ENCODE results near the gene ACBD4. TPM values are rescaled to one million over a fixed set of nuclear protein-coding genes. Genes with fewer than 3 reads are reported as not detected.
A peak's percentile ranks its signal among the peaks of the same experiment; 100 is the strongest.

ACBD4 gene
- total and polyA plus RNA-seq, 2 experiments from 2014 or later = 2.1 to 4.3 TPM

DNA sequence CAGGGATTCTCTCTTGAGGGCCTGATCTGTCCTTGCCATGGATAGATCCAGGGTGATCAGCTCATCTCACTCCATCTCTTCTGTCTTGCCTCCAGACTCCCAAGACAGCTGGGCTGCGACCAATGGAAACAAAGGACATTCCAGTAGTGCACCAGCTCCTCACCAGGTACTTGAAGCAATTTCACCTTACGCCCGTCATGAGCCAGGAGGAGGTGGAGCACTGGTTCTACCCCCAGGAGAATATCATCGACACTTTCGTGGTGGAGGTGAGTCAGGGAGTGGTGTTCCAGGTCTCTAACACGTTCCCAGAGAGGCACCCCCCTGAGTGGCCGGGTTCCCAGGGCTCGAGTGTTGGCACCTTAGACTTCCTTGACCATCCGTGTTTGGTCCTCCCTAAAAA lies 32.6 kb upstream of the ACBD4 start:
- Histone ChIP-seq H2AFZ (no peak overlapping the region), H3K79me2 (ENCODE audit: insufficient read depth) (peaks cover 1% of the 10 kb centered on the region), H3K9me2 (ENCODE audit: insufficient read depth) (no peaks in the 10 kb centered on the region), H3F3A (ENCODE audit: insufficient read depth) (no peaks in the 10 kb centered on the region), H3K4me3 (no peak overlapping the region), H3K27ac (0 out of 2 replicates have a peak overlapping the region, but pooled peaks have one; percentile 44), H3K9me3 (ENCODE audit: low read depth) (no peaks in the 10 kb centered on the region), H3K4me2 (ENCODE audit: unreplicated experiment) (no peak overlapping the region), H4K20me1 (ENCODE audit: insufficient read depth) (no peaks in the 10 kb centered on the region; the same call in 1 of the 2 replicates), H3K4me1 (ENCODE audit: insufficient read depth) (peaks cover 14% of the 10 kb centered on the region; the same call in 1 of the 2 replicates), H3K9ac (no peak overlapping the region), H3K27me3 (replicated peaks; ENCODE audit: insufficient read depth) (no peaks in the 10 kb centered on the region), H3K36me3 (ENCODE audit: low read depth) (peaks cover 31% of the 10 kb centered on the region)
- in situ Hi-C loops (cut with MboI) = no loop called here
- TF ChIP-seq EZH2 (IDR thresholded peaks at IDR 0.05; ENCODE audit: insufficient read depth, poor library complexity, severe bottlenecking) = no peak
- TF ChIP-seq EZH2phosphoT487 (IDR thresholded peaks at IDR 0.05; ENCODE audit: insufficient read depth, low read depth) = no peak
- 90 to 96% methylated on average over 9 of the region's 9 CpGs for WGBS, 2 experiments (ENCODE audit: low coverage in 1 of 2, low lambda C conversion rate in 2 of 2, missing lambda C conversion rate in 2 of 2)
- DNase-seq = no peak

DNA sequence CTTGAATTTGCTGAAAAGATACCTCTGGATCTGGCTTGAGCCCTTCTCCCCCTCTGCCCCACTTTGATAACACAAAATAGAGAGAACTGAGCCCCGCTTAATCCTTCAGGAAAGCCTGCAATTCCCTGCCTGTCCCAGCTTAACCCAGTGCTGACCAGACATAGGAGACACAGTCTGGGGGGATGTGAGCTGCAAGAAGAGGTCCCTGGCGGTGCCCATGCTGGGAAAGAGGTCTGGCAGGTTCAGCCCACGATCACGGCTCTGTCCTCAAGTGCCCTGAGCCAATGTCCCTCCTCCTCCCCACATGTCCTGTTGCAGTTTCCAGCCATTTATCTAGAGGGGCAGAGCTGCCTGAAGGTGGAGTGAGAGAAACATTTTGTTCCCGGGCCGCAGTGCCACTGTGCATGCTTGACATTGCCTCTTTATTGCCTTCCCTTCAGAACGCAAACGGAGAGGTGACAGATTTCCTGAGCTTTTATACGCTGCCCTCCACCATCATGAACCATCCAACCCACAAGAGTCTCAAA lies 32.2 kb upstream of the ACBD4 start:
- no peak for DNase-seq
- Histone ChIP-seq H2AFZ (no peak overlapping the region), H3K4me3 (no peak overlapping the region), H3K4me2 (ENCODE audit: unreplicated experiment) (no peak overlapping the region), H3K27ac (no peak overlapping the region), H4K20me1 (ENCODE audit: insufficient read depth) (no peaks in the 10 kb centered on the region; the same call in 1 of the 2 replicates), H3K36me3 (ENCODE audit: low read depth) (peaks cover 31% of the 10 kb centered on the region), H3K9me2 (ENCODE audit: insufficient read depth) (no peaks in the 10 kb centered on the region), H3K9ac (no peak overlapping the region), H3K9me3 (ENCODE audit: low read depth) (no peaks in the 10 kb centered on the region), H3K4me1 (ENCODE audit: insufficient read depth) (peaks cover 14% of the 10 kb centered on the region; the same call in 1 of the 2 replicates), H3K27me3 (replicated peaks; ENCODE audit: insufficient read depth) (no peaks in the 10 kb centered on the region), H3K79me2 (ENCODE audit: insufficient read depth) (no peaks in the 10 kb centered on the region; the same call in 1 of the 2 replicates), H3F3A (ENCODE audit: insufficient read depth) (0 out of 2 replicates have a peak, but pooled peaks cover under 1% of the 10 kb centered on the region)
- in situ Hi-C loops (cut with MboI) = no loop called here
- TF ChIP-seq EZH2phosphoT487 (IDR thresholded peaks at IDR 0.05; ENCODE audit: insufficient read depth, low read depth) (no peak), EZH2 (IDR thresholded peaks at IDR 0.05; ENCODE audit: insufficient read depth, poor library complexity, severe bottlenecking) (no peak)
- 86 to 89% methylated on average over 9 of the region's 9 CpGs for WGBS, 2 experiments (ENCODE audit: low coverage in 1 of 2, low lambda C conversion rate in 2 of 2, missing lambda C conversion rate in 2 of 2)

DNA sequence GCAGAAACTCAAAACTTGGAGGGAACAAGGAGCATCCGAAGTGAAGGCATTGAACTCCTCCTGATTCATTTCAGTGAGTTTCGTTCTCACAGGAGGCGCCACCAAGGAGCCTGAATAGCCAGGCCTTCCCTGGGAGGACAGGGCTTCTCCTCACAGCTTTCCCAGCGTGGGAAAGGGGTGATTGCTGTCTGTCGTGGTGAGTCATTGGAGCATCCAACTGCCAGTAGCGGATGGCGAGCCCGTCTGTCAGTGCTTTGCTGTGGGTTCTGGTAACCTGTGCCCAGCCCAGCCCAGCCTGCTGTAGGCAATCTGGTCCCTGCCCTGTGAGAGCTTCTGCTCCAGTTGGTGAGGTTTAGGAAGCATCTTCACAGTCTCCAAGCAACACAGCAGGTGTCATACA lies 31.5 kb upstream of the ACBD4 start:
- Histone ChIP-seq H3K9me2 (ENCODE audit: insufficient read depth) (no peaks in the 10 kb centered on the region), H3K79me2 (ENCODE audit: insufficient read depth) (no peaks in the 10 kb centered on the region), H3K27ac (no peak overlapping the region), H3F3A (ENCODE audit: insufficient read depth) (0 out of 2 replicates have a peak, but pooled peaks cover 7% of the 10 kb centered on the region), H3K9ac (no peak overlapping the region), H3K27me3 (replicated peaks; ENCODE audit: insufficient read depth) (no peaks in the 10 kb centered on the region), H3K36me3 (ENCODE audit: low read depth) (peaks cover 31% of the 10 kb centered on the region), H3K9me3 (ENCODE audit: low read depth) (no peaks in the 10 kb centered on the region), H3K4me2 (ENCODE audit: unreplicated experiment) (no peak overlapping the region), H3K4me3 (no peak overlapping the region), H2AFZ (no peak overlapping the region), H4K20me1 (ENCODE audit: insufficient read depth) (no peaks in the 10 kb centered on the region; the same call in 1 of the 2 replicates), H3K4me1 (ENCODE audit: insufficient read depth) (0 out of 2 replicates have a peak, but pooled peaks cover 7% of the 10 kb centered on the region)
- TF ChIP-seq EZH2phosphoT487 (IDR thresholded peaks at IDR 0.05; ENCODE audit: insufficient read depth, low read depth) (no peak), EZH2 (IDR thresholded peaks at IDR 0.05; ENCODE audit: insufficient read depth, poor library complexity, severe bottlenecking) (no peak)
- WGBS, 2 experiments (ENCODE audit: low coverage in 1 of 2, low lambda C conversion rate in 2 of 2, missing lambda C conversion rate in 2 of 2) = 86 to 91% methylated on average over 8 of the region's 8 CpGs
- in situ Hi-C loops (cut with MboI) = no loop called here
- no peak for DNase-seq

DNA sequence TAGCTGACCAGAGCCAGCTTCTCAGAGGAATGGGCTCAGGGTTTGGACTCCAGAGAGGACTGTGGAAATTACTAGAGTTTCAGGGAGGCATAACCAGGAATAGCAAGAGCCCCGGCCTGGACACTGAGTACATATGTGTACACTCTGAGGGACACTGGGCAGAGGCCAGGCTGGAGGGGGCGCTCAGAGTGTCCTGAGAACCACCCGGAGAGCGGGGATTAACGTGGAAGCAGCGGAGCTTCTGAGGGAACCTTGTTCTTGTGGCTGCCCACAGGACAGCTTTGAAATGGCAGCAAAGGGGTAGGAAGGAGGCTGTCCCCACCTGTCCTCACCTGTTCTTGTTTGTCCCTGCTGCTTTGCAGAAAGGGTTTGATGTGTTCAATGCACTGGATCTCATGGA lies 31.0 kb upstream of the ACBD4 start:
- DNase-seq = no peak
- no peak overlapping the region for H3K4me2 ChIP-seq (ENCODE audit: unreplicated experiment)
- 0 out of 2 replicates have a peak, but pooled peaks cover 7% of the 10 kb centered on the region for H3K4me1 ChIP-seq (ENCODE audit: insufficient read depth)
- WGBS, 2 experiments (ENCODE audit: low coverage in 1 of 2, low lambda C conversion rate in 2 of 2, missing lambda C conversion rate in 2 of 2) = 84 to 86% methylated on average over 6 of the region's 6 CpGs
- H3K4me3 ChIP-seq = no peak overlapping the region
- H3K79me2 ChIP-seq (ENCODE audit: insufficient read depth) = no peaks in the 10 kb centered on the region
- no peak overlapping the region for H3K27ac ChIP-seq
- no peaks in the 10 kb centered on the region; the same call in 1 of the 2 replicates for H4K20me1 ChIP-seq (ENCODE audit: insufficient read depth)
- peaks cover 29% of the 10 kb centered on the region for H3K36me3 ChIP-seq (ENCODE audit: low read depth)
- H3K27me3 ChIP-seq (replicated peaks; ENCODE audit: insufficient read depth) = no peaks in the 10 kb centered on the region
- H3K9ac ChIP-seq = no peak overlapping the region
- H3K9me2 ChIP-seq (ENCODE audit: insufficient read depth) = no peaks in the 10 kb centered on the region
- in situ Hi-C loops (cut with MboI) = no loop called here
- TF ChIP-seq EZH2phosphoT487 (IDR thresholded peaks at IDR 0.05; ENCODE audit: insufficient read depth, low read depth) = no peak
- H3K9me3 ChIP-seq (ENCODE audit: low read depth) = no peaks in the 10 kb centered on the region
- H3F3A ChIP-seq (ENCODE audit: insufficient read depth) = 0 out of 2 replicates have a peak, but pooled peaks cover 8% of the 10 kb centered on the region
- H2AFZ ChIP-seq = no peak overlapping the region

All from GM23248 (cell line).